Myometrial cell (primary cell): ENCODE data around the gene AGAP1. TPM values are rescaled to one million over a fixed set of nuclear protein-coding genes. Genes with fewer than 3 reads are reported as not detected.

ENCODE experiments used
- total RNA-seq: library from RNA; depleted of rRNA; stranded (reverse); fragments of >200 nt; gene quantifications from 2 replicates; pipeline ENCODE4 v1.2.3, GENCODE V29; 2015

The AGAP1 gene
- 3.2 and 5.8 TPM in 2 replicates for total RNA-seq

DNA sequence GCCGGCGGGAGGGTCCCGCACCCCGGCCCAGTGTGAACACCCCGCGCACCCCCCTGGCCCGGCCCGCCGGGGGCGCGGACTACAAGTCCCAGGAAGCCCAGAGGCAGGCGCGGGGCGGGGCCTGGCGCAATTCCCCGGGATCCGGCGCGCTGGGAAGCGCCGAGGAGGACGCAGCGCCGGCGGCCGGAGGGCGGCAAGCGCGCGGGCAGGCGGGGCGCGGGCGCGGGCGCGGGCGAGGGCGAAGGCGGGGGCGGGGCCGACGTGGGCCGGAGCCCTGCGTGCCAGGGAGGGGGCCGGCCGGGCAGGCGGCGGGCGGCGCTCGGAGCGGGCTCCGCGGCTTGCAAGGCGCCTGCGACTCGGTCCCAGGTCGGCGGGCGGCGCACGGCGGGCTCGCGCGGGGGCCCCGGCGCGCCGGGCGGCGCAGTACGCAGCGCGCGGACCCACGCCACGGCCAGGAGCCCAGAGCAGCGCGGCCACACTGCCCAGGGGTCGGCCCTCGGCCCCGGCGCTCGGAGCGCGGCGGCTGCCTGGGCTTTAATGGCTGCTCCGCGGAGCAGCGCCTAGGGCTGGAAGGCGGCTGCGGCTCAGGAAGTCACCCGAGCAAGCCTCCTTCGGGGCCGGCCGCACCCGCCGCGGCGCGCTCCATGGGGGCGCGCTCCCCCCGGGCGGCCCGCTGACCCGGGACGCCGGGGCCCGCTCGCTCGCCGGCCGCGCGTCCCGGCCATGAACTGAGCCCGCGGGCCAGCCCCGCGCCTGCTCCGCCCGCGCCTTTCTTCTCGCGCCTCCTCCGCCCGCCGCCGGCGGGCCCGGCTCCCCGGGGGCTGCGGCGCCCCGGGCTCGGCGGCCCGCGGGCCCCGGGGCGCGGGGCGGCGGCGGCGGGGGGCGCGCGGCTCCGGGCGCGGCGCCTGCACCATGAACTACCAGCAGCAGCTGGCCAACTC, at the start of gene AGAP1:
Gene AGAP1, plus strand, starts transcription at position 269 of the 941 bp plus-strand sequence.

DNA sequence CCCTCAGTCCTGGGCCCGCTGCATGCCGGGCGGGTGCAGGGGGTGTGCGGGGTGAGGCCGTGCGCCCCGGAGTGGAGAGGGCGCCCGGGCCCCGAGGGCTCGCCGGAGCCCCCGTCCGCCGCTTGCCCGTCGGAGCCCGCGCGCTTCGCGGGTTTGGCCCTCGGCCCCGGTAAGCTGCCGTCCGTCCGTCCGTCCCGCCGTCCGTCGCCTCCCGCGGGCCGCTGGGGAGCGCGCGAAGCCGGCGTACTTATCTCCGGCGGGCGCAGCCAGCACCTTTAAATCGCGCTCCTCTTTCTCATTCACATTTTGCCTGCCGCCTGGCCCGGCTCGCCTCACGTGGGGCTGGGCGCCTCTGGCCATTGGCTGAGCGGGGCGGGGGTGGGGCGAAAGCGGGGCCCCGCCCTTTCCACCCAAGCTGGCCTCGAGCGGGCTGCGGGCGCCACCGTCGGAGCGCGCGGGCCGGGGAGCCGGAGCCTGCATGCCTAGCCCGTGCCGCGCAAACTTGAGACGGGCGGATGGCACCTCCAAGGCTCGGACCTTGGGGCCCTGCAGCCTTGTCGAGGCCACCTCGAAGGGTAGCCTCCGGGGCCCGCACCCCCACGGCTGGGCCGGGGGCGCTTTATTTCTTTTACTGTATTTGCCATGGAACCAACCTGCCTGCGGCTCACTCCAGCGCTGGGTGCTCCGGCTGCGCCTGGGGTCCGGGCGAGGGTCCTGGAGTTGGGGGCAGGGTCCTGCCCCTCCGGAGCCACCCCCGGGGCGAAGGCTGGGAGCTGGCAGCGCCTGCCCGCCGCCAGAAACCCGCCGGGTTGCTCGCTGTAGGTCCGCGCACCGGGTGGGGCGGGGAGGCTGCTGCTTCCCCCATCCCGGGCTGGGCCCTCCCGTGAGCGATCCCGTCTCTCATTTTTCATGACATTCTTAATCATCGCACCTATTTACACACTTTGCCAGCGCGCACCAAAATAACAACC, 674.6 kb downstream of the AGAP1 start, which contains the start of gene GBX2:
Gene GBX2, minus strand, starts transcription at position 277 of the 971 bp plus-strand sequence. CDS start 415 bp downstream, outside the sequence.

